ENCODE data around the gene DNAJC18.
"Not testable (repeated sequence)": the region's sequence is repeated elsewhere in the genome, so short reads cannot be mapped to it uniquely, and the experiment has no call there.

Gene DNAJC18

DNA sequence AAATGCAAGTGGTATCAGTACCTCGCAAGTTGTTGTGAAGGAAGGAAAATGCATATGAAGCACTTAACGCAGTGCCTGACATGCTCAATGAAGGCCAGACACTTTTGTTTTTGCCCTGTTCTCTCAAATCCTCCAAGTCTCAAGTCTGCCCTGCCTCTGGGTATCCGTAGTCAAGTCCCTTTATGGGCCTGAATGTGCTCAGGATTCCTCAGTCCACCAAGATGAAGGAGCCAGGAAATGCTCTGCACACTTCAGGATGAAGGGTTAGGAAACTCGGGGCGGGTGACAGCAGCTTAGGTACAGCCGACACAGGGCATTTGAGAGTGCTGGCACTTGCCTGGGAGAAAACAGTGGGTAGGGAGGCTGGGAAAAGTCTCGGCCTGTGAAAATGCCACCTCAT is 21.9 kb upstream of the DNAJC18 start:
- no peak for DNase-seq (ENCODE audit: low read depth in 2 of 2)

DNA sequence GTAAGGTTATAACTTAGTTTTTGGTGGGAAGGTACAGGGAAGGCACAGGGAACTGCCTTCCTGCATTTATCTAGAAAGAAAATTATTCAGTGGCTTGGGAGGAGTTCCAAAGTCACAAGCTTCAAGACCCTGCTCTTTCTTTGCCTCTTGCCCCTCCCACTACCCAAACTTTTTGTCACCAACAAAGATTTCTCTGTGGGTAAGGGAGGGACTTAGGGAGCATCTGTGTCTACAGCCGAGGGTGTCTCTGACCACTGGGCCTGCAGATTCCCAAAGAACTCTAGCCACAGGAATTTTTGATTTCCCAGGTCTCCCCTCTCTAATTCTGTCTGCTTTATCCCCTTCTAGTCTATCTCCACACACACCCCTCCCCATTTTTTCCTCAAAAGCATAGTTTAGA is 21.1 kb upstream of the DNAJC18 start:
- DNase-seq (ENCODE audit: low read depth in 2 of 2): no peak

DNA sequence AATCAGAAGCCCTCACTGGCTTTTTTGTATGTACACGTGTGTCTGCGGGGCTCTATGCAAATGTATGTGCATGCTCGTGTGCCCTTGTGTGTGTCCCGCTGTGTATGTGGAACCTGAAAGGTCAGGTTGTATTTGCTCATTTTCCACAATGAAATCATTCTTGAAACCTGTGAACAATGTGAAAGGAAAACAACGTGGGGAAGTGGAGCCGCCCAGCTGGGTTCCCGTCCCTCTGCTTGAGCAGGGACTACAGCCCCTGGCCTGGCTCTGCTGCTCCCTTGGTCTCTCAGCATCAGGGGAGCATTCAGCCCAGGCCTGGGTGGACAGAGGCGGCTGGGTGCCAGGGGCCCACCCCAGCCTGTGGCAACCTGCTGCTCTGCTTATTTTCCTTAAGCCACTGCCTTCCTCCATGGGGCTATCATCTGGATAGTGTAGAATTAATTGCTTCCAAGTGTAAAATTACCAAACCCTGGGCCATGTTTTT is 20.2 kb upstream of the DNAJC18 start:
- no peak for DNase-seq (ENCODE audit: low read depth in 2 of 2)

DNA sequence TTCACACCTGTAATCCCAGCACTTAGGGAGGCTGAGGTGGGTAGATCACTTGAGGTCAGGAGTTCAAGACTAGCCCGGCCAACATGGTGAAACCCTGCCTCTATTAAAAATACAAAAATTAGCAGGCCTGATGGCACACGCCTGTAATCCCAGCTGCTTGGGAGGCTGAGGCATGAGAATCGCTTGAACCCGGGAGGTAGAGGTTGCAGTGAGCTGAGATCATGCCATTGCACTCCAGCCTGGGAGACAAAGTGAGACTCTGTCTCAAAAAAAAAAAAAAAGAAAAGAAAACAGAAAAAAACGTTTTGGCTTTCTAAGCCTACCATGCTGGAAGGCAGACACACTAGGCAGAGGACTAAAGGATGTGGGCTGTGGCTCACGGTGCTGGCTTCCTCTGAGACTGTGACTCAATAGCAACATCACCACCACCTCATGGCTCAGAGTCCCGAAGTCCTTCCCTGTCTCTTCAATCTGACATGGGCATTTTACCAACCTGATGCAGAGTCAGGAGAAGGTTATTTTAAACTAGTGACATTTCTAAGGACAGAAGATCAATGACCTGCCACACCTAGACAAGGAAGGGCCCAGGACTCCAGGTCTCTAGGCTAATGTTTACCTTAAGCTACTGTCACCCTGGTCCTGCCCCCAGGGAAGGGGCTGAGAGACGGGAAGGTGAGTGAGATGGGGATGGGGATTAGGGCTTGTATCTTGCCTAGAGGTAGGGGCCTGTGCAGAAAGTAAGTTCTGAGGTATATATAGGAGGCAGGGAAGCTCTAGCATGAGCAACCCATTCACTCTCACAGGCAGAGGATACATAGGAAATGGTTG is 19.5 kb upstream of the DNAJC18 start:
- DNase-seq (ENCODE audit: low read depth in 2 of 2): peak; percentile 68 to 74

DNA sequence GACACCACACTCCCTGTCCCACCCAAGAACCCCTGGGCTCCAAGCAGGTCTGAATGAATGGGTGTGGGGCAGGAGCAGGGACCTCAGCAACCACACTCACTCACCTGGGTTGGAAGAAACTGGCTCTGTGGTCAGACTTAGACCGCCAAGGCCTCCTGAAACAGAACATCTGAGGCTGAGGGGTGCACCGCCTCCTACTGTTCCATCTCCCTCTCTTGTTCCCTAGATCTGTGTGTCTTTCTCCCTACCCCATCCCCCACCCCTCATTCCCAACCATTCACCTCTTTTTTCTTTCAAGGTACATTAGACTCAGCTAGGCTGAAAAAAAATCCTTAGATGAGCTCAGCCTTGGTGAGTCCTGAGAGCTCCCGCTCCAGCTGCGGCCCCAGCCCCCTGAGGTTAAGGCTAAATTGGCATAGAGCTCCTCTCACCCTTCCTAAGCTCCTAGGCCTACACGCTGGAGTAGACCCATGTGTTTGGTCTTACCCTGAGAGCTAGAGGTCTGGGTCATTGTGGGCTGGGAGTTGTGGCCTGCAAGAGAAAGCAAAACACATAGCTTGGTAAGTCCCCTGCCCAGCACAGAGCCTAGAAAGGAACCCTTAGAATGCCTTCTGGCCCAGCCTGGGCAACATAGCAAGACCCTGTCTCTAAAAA is 18.5 kb upstream of the DNAJC18 start:
- no peak for DNase-seq (ENCODE audit: low read depth in 2 of 2)

DNA sequence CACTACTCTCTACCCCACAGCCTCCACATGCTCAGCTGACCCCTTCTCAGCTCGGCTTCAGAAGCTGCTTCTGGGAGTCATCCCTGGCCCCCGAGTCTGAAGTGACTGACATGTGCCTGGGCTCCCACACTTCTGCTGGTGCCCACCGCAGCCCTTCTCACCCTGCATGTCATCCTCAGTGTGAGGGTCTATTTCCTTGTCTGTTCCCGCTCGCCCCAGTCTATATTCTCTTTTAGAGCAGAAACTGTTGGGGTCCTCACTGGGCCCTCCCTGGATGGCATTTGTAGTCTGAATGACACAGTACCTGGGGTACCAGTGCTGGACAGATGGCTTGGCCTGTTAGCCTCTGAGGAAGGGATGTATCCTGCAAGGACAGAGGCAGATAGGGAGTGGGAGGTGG is 17.9 kb upstream of the DNAJC18 start:
- no peak for DNase-seq (ENCODE audit: low read depth in 2 of 2)

DNA sequence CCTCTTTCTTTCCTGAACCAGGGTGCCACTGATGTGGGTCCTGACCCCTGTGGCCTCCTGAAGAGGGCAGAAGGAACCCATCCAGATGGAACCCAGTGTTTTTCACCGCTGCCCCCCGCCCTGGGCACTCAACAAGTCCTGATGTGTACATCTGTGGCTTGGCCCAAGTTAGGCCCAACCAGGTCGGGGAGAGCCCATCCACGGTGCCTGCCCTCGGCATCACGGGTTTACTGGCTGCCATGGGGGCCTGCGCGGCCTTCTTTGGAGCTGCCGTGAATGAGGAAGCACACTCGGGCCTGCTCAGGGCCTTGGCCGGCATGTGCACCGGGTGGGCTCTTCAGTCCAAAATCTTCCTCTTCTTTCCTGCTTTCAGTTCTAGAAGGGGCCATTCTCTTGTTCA is 17.5 kb upstream of the DNAJC18 start:
- no peak for DNase-seq (ENCODE audit: low read depth in 2 of 2)

DNA sequence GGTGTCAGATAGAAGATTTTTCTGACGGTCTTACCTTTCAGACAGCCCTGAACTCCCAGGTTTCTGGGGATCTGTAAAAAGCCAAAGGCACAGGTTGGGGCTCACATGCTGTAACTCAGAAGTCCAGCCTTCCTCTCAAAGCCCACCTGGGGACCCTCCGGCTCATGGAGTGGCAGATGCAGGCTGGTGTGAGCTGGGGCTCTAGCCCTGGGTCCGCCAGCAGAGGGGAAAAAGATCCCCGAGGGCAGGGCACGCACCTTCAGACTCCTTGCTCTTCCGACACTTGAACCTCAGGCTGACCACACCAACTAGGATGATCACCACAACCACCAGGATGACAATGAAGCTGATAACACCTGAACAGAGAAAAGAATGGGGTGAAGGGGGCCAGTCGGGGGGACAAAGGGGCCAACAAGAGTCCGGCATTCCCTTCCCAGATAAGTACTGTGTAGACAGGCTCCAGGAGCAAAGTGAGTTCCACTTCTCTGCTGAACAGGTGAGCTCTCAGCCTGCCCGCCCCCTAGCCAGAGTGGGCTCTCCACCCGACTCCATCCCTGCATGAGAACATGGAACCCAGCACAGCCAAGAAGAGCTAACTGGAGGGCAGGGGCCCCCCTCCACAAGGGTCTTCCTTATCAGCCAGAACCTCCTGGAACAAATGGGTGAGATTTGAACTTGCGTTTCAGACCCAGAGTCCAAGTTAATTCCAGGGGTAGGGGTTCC is 15.4 kb upstream of the DNAJC18 start:
- no peak for DNase-seq (ENCODE audit: low read depth in 2 of 2)

DNA sequence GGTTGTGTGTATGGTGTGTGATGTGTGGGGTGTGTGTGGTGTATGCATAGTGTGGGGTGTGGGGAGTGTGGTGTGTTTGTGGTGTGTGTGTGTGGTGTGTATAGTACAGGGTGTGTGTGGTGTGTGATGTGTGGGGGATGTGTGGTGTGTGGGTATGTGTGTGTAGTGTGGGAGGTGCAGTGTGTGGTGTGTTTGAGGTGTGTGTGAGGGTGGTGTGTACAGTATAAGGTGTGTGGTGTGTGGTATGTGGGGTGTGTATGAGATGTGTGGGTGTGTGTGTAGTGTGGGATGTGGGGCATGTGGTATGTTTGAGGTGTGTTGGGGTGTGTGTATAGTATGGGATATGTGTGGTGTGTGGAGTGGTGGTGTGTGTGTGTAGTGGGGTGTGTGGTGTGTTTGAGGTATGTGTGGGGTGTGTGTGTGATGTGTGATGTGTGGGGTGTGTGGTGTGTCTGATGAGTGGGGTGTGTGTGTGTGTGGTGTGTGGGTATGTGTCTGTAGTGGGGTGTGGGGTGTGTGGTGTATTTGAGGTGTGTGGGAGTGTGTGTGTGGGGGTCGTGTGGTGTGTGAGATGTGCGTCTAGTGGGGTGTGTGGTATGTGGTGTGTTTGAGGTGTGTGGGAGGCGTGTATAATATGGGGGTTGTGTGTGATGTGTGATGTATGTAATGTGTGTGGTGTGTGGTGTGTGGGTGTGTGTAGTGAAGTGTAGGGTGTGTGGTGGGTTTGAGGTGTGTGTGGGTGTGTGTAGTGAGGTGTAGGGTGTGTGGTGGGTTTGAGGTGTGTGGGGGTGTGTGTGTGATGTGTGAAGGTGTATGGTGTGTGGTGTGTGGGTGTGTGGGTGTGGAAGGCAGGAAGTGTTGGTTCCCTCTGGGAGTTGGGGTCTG is 14.6 kb upstream of the DNAJC18 start:
- no peak for DNase-seq (ENCODE audit: low read depth in 2 of 2)

DNA sequence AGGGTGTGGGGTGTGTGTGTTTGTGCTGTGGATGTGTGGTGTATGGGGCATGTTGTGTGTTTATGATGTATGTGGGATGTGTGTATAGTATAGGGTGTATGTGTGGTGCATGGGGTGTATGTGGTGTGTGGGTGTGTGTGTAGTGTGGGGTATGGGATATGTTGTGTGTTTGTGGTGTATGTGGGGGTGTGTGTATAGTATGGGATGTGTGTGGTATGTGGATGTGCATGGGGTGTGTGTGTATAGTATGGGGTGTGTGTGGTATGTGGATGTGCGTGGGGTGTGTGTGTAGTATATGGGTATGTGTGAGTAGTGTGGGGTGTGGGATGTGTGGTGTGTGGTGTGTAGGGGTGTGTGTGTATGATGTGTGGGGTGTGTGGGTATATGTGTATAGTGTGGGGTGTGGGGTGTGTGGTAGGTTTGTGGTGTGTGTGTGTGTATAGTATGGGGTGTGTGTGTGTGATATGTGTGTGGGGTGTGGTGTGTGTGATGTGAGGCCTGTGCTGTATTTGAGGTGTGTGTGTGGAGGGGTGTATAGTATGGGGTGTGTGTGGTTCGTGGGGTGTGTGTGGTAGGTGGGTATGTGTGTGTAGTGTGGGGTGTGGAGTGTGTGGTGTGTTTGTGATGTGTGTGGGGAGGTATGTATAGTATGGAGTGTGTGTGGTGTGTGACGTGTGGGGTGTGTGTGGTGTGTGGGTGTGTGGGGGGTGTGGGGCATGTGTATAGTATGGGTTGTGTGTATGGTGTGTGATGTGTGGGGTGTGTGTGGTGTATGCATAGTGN is 12.7 kb upstream of the DNAJC18 start:
- DNase-seq (ENCODE audit: low read depth in 2 of 2): no peak

DNA sequence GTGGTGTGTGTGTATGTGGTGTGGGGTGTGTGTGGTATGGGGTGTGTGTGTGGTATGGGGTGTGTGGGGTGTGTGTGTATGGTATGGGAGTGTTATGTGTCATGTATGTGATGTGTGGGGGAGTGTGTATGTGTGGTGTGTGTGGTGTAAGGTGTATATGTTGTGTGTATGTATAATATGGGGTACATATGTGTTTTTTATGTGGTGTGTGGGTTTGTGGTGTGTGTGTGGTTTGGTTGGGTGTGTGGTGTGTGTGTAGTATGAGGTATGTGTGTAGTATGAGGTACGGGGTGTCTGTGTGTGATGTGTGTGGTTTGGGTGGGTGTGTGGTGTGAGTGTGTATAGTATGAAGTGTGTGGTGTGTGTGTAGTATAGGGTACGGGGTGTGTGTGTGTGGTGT is 11.9 kb upstream of the DNAJC18 start:
- DNase-seq (ENCODE audit: low read depth in 2 of 2): no peak

DNA sequence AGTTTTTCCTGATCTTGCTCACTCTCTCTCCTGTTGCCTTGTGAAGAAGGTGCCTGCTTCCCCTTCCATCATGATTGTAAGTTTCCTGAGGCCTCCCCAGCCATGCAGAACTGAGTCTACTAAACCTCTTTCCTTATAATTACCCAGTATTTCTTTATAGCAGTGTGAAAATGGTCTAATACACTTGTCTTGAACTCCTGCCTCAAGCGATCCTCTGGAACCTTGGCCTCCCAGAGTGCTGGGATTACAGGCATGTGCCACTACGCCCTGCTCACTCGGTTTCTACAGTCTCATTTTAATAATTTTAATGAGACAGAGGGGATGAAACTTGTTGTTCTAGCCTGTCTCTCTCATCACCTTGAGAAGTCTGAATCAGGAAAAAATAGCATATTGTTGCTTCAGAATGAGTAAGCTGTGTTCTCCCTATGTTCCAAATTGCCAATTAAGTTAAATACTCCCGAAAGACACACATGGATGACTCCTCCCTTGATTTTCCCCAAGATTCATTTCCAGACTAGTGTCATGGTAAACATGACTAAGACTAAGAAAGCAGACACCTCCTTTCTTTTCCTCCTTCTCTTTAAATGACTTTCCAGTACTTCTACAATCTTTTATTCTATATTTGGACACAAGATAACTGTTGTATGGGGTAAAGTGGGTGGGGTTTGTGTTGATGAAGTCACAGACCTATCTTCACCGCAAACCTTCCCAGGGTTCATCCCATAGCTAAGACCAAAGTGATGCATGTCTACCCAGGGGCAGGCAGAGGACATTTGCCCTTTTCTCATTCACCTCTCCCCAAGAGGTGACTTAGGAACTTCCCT is 7.8 kb upstream of the DNAJC18 start:
- DNase-seq (ENCODE audit: low read depth in 2 of 2): no peak

DNA sequence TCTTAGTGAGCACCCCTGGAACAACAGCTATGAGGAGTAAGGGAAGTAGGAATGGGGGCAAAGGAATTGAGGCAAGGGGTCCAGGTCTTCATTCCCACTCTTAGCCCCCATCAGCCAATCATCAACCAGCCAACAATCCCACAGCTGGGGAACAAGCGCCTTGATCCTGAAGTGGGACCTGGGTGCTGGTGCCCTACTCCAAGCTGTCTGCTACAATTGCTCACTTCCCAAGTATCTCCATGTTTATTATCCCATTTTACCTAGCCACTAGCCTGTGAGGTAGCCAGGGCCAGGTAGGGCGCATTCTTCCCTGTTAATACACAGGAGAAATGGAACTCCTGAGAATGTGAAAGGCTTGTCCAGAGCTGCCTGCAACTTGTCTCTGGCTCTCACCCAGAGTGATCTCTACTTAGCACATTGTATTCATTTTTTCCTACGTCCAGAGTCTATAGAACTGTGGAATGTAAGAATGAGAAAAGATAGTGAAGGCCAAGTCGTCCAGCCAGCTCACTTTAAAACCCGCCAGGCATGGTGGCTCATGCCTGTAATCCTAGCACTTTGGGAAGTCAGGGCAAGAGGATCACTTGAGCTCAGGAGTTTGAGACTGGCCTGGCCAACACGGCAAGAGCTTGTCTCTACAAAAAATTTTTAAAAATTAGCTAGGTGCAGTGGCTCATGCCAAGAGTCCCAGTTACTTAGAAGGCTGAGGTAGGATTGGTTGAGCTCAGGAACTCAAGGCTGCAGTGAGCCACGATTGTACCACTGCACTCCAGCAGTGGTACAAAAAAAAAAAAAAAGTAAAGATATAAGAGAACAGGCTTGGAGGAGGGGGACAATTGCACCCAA is 6.2 kb upstream of the DNAJC18 start:
- DNase-seq (ENCODE audit: low read depth in 2 of 2): no peak

DNA sequence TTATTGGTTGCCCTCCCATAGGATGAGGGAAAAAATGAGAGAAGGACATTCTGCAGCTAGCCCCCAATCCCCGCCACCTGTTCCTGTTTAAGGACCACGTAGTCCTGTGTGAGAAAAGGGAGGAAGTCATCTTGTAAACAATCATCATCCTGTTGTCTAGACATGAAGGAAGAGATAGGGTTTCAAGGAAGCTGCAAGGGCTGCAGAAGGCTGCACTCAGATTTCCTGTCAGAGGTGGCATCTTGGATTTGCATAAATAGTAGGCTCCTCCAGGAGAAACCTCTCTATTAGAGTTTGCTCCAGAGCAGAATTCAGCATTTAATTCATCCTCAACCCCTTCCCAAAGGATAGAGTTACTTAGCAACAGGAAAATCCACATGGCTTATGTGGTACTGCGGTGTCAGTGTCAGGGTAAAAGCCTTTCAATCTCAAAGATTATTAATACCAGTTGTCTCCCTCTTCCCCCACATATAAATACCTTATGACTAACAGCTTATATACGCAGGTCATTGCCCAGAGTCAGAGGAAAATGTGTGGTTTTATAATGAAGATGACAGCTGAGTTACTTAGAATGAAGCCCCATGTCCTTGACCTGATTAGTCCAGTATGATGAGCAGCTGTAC is 4.6 kb upstream of the DNAJC18 start:
- no peak for DNase-seq (ENCODE audit: low read depth in 2 of 2)

DNA sequence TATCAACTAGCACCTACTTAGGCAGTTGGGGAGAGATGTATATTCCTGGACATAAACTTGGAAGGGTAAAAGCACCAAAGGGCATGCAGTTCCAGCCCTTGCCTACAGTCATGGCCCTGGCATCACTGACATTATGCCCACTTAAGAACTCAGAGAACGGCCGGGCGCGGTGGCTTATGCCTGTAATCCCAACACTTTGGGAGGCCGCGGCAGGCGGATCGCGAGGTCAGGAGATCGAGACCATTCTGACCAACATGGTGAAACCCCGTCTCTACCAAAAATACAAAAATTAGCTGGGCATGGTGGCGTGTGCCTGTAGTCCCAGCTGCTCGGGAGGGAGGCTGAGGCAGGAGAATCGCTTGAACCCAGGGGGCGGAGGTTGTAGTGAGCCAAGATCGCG is 1.1 kb upstream of the DNAJC18 start:
- not testable (repeated sequence) for DNase-seq (ENCODE audit: low read depth in 2 of 2)

DNA sequence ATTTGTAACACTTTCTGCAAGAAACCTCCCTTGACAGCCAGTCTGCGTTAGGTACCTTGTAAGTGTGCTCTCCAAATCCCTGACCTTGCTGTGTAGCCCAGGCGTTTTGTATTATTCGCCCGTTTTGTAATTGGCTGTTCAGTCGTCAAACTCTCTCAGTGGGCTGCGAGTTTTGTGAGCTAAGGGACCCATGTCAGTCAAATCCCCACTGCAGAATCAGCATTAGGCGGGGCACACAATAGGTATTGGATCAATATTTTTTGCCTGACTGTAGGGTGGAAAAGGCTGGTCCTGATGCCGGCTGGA is 665 bp downstream of the DNAJC18 start:
- DNase-seq (ENCODE audit: low read depth in 2 of 2): no peak

DNA sequence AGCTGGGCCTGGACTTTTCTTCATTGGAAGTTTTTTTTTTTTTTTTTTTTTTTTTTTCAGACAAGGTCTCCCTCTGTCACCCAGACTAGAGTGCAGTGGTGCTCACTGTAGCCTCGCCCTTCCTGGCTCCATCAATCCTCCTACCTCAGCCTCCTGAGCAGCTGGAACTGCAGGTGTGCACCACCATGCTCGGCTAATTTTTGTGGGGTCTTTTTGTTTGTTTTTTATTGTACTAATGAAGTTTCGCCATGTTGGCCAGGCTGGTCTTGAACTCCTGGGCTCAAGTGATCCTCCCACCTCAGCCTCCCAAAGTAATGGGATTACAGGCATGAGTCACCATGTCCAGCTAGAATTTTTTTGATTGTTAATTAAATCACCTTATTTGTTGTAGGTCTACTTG is 3.6 kb downstream of the DNAJC18 start:
- DNase-seq (ENCODE audit: low read depth in 2 of 2): no peak

DNA sequence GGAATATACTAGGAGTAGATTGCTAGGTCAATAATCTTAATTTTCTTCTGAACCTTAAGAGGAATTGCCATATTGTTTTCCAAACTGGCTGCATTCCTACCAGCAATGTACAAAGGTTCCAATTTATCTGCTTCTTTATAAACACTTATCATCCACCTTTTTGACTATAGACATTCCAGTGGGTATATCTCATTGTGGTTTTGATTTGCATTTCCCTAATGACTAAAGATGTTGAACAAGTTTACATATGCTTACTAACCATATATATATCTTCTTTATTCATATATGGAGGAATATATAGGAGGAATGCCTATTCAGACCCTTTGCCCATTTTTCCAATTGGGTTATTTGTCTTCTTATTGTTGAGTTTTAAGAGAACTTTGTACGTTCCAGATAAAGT is 7.6 kb downstream of the DNAJC18 start:
- DNase-seq (ENCODE audit: low read depth in 2 of 2): no peak

DNA sequence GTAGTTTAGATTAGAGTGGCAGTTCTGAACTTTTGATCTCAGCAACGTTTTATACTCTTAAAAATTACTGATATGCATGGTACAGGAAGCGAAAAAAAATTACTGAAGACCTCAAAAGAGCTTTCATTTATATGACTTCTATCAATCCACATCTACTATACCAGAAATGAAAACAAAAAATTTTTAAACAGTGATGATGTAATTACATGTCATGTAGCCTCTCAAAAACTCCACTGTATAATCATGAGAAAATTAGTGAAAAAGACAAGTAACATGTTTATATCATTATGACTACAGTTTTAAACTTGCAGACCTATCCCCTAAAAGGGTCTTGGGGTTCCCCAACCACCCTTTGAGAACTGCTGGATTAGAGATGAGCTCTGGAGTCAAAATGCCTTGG is 9.3 kb downstream of the DNAJC18 start:
- no peak for DNase-seq (ENCODE audit: low read depth in 2 of 2)
